ENCODE data around the gene ZNF100.
"Not testable (repeated sequence)": the region's sequence is repeated elsewhere in the genome, so short reads cannot be mapped to it uniquely, and the experiment has no call there.

The ZNF100 gene

DNA sequence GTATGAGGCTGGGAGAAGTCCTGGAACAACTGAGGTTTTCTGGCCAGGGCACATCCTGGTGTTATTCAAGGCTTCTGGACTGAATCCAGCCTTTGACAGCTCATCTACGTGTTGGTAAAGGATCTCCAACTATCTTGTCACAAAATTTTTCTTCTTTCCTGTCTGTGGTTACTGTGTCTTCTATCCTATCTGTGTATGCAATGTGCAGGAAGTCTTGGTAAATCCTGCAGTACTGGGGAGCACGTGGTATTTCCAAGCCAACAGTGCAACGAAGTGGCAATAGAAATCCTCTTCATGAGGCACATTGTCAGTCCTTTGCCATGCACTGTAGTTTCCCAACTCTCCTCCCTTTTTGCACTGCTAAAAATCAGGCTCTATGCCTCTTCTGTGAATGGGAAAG is 86.7 kb downstream of the ZNF100 start:
- no peak for DNase-seq (ENCODE audit: low spot score)
- in situ Hi-C loops (cut with MboI; ENCODE audit: low pct_unique_long_range_greater_than_20kb, low sequenced_read_pairs, unreplicated experiment): no loop called here
- TF ChIP-seq CTCF (IDR thresholded peaks at IDR 0.05; ENCODE audit: extremely low read depth, insufficient read depth, missing control alignments): no peak

- no peak for TF ChIP-seq CTCF (IDR thresholded peaks at IDR 0.05; ENCODE audit: extremely low read depth, insufficient read depth, missing control alignments)
- in situ Hi-C loops (cut with MboI; ENCODE audit: low pct_unique_long_range_greater_than_20kb, low sequenced_read_pairs, unreplicated experiment): no loop called here
- no peak for DNase-seq (ENCODE audit: low spot score)
Measured at GRCh38 chr19:21680026-21680425, 87.4 kb downstream of the ZNF100 start.

DNA sequence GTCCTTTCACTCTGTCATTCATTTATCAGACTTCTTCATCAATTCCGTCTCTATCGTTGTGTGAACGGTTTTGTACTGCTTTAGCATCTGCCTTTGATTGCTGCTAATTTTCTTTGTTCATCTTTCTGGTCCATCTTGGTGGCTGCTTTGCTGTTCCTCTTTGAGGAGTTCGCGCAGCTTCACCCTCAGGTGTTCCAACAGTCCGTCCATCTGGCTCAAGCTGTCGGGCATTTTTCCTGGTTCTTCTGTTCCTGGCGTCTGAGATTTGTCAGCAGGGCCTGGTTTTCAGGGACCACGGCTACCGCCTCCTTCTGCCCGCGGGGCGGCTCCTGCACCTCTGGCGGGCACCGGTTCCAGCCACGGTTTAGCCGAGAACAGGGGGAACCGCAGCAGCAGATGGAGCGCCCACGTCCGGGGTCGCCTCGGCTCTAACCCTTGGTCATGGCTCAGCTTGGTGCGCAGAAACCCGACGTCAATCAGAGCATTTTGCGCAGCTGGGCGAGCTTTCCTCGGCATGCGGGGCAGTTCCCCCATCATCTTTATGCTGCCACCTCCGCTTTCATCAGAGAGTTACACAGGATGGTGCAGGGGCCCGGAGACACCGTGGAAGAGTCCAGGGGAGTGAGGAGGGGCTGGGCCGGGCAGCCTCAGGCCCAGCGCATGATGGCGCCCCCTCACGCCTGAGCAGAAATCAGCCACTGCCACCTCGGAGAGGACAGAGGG is 89.5 kb downstream of the ZNF100 start:
- no peak for DNase-seq (ENCODE audit: low spot score)
- in situ Hi-C loops (cut with MboI; ENCODE audit: low pct_unique_long_range_greater_than_20kb, low sequenced_read_pairs, unreplicated experiment): no loop called here
- TF ChIP-seq CTCF (IDR thresholded peaks at IDR 0.05; ENCODE audit: extremely low read depth, insufficient read depth, missing control alignments): peak; percentile 31

- no peak for TF ChIP-seq CTCF (IDR thresholded peaks at IDR 0.05; ENCODE audit: extremely low read depth, insufficient read depth, missing control alignments)
- in situ Hi-C loops (cut with MboI; ENCODE audit: low pct_unique_long_range_greater_than_20kb, low sequenced_read_pairs, unreplicated experiment): no loop called here
- no peak for DNase-seq (ENCODE audit: low spot score)
Measured at GRCh38 chr19:21674454-21674853, 92.9 kb downstream of the ZNF100 start.

DNA sequence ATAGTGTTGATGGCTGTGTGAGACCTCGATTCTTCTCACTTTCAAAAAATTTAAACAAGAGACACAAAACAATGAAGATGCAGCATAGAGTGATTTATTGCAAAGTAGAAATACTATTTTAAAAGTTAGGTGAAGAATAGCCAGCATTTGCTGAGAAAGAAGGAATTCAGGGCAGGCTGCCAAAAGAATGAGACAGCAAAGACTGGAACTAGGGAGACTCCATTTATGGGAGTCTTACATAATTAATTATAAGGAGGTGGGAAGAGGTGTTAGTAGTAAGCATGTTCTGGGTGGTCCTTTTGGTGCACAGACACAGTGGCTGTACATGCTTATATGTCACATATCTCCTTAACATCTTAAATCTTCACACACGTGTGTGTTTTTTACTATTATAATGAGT is 93.9 kb downstream of the ZNF100 start:
- DNase-seq (ENCODE audit: low spot score); in situ Hi-C loops (cut with MboI; ENCODE audit: low pct_unique_long_range_greater_than_20kb, low sequenced_read_pairs, unreplicated experiment): not testable (repeated sequence)
